ENCODE results near the gene DUSP22.
A peak's percentile ranks its signal among the peaks of the same experiment; 100 is the strongest.

DUSP22 gene

DNA sequence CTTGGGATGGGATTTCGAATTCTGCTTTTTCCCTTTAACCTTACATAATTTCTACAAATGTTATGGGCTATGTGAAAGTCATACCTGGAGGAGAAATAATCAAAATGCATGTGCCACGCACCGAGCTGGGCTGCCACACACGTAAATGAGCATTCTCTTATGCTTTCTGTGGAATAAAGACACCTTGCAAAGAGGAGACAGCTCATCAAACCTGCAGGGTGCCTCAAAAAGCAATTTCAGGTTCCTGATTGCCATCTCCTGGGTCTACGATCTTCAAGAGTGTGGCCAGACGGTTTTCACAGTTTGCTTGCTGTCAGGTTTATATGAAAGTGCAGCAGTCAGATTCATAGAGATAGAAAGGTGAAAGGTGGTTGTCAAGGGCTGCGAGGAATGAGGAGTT, 36.6 kb downstream of the DUSP22 start:
- Histone ChIP-seq H3K4me3 (ENCODE audit: low read length) (peak overlapping the region; percentile 32), H3K36me3 (replicated peaks; ENCODE audit: low read depth, low read length) (peaks cover 50% of the 10 kb centered on the region), H3K27me3 (ENCODE audit: low read depth, low read length) (peaks cover 9% of the 10 kb centered on the region; the same call in 1 of the 2 replicates), H3K79me2 (ENCODE audit: low read length) (peaks cover 68% of the 10 kb centered on the region), H3K9me3 (ENCODE audit: insufficient read depth, low read length) (no peaks in the 10 kb centered on the region), H3K4me2 (ENCODE audit: low read length) (peak overlapping the region; percentile 85), H3K9ac (ENCODE audit: low read length) (peak overlapping the region; percentile 9; the same call in 1 of the 2 replicates), H3K27ac (ENCODE audit: low read length) (peak overlapping the region; percentile 59), H3K4me1 (ENCODE audit: low read length) (peaks cover 70% of the 10 kb centered on the region), H4K20me1 (ENCODE audit: insufficient read depth, low read length) (peaks cover 90% of the 10 kb centered on the region), H2AFZ (ENCODE audit: low read depth, low read length) (no peak overlapping the region)
- TF ChIP-seq, protein P1, sequence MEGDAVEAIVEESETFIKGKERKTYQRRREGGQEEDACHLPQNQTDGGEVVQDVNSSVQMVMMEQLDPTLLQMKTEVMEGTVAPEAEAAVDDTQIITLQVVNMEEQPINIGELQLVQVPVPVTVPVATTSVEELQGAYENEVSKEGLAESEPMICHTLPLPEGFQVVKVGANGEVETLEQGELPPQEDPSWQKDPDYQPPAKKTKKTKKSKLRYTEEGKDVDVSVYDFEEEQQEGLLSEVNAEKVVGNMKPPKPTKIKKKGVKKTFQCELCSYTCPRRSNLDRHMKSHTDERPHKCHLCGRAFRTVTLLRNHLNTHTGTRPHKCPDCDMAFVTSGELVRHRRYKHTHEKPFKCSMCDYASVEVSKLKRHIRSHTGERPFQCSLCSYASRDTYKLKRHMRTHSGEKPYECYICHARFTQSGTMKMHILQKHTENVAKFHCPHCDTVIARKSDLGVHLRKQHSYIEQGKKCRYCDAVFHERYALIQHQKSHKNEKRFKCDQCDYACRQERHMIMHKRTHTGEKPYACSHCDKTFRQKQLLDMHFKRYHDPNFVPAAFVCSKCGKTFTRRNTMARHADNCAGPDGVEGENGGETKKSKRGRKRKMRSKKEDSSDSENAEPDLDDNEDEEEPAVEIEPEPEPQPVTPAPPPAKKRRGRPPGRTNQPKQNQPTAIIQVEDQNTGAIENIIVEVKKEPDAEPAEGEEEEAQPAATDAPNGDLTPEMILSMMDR (IDR thresholded peaks at IDR 0.05; ENCODE audit: low read depth, low read length): 0 out of 2 replicates have a peak, but pooled peaks have one; percentile 7
- TF ChIP-seq EZH2phosphoT487 (IDR thresholded peaks at IDR 0.05; ENCODE audit: low read depth): no peak

DNA sequence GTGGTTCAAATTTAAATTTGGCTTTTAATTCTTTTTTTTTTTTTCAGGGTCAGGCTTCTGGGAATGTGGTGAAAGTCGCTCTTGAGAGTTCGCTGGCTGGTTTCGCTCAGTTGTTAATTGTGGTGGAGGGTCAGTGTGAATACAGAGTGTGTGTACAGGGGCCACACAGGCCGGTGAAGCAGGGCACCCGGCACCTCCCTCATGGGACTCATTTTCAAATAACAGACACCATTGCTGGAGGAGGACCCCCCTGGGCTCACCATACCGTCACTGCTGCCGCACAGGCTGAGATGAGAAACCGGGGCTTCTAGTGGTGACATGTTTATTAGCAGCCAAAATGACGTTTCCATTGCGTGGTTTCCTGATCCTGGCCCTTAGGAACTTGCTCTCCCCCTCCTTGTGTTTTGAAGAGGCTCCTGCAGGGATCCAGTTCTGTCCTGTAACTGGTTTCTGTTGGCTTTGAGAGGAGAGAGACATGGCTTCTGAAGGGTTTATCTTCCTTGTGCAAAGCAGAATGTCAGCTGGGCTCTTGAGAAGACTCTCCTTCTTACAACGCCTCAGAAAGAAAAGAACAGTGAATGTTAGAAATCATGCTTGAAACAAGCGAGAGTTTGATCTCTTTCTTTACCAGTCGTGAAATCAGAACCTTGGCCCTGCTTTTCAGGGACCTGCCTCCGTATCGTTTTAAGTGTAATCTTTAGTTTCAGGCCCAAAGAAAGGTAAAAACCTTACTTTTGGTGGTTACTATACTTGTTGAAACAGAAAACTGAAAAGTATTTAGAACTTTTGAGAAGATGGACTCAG, 37.8 kb downstream of the DUSP22 start:
- TF ChIP-seq, protein P1 (IDR thresholded peaks at IDR 0.05; ENCODE audit: low read depth, low read length): 0 out of 2 replicates have a peak, but pooled peaks have one; percentile 8
- TF ChIP-seq EZH2phosphoT487 (IDR thresholded peaks at IDR 0.05; ENCODE audit: low read depth): no peak
- no peak overlapping the region for H2AFZ ChIP-seq (ENCODE audit: low read depth, low read length)
- H3K27ac ChIP-seq (ENCODE audit: low read length): no peak overlapping the region
- H3K9ac ChIP-seq (ENCODE audit: low read length): no peak overlapping the region
- peaks cover 63% of the 10 kb centered on the region for H3K79me2 ChIP-seq (ENCODE audit: low read length)
- H3K4me1 ChIP-seq (ENCODE audit: low read length): peaks cover 70% of the 10 kb centered on the region
- peak overlapping the region; percentile 59 for H3K4me2 ChIP-seq (ENCODE audit: low read length)
- H3K27me3 ChIP-seq (ENCODE audit: low read depth, low read length): peaks cover 9% of the 10 kb centered on the region; the same call in 1 of the 2 replicates
- H3K9me3 ChIP-seq (ENCODE audit: insufficient read depth, low read length): no peaks in the 10 kb centered on the region
- H3K36me3 ChIP-seq (replicated peaks; ENCODE audit: low read depth, low read length): peaks cover 51% of the 10 kb centered on the region
- H3K4me3 ChIP-seq (ENCODE audit: low read length): no peak overlapping the region
- H4K20me1 ChIP-seq (ENCODE audit: insufficient read depth, low read length): peaks cover 86% of the 10 kb centered on the region

DNA sequence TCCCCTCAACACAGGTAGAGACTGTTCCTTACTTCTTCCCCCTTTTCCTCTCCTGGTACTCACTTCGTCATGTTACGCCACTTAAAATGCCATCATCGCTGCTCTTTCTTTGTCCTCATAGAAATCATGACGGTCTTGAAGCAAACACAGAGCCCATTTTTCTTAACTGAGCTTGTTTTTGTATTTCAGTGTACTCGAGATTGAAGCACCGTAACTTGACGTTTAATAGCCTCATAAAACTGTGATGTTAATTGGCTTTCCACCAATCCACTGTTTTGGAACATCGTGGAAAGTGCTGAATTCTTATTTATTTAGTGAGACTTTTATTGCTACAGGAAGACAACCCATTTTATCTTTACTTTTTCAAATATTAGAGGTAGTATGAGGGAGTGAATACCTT, 38.7 kb downstream of the DUSP22 start:
- Histone ChIP-seq H3K4me2 (ENCODE audit: low read length) (peak overlapping the region; percentile 59), H3K36me3 (replicated peaks; ENCODE audit: low read depth, low read length) (peaks cover 53% of the 10 kb centered on the region), H3K27ac (ENCODE audit: low read length) (no peak overlapping the region), H3K9ac (ENCODE audit: low read length) (no peak overlapping the region), H3K9me3 (ENCODE audit: insufficient read depth, low read length) (no peaks in the 10 kb centered on the region), H3K4me3 (ENCODE audit: low read length) (0 out of 2 replicates have a peak overlapping the region, but pooled peaks have one; percentile 25), H3K27me3 (ENCODE audit: low read depth, low read length) (peaks cover 9% of the 10 kb centered on the region; the same call in 1 of the 2 replicates), H3K79me2 (ENCODE audit: low read length) (peaks cover 63% of the 10 kb centered on the region), H2AFZ (ENCODE audit: low read depth, low read length) (no peak overlapping the region), H3K4me1 (ENCODE audit: low read length) (peaks cover 73% of the 10 kb centered on the region), H4K20me1 (ENCODE audit: insufficient read depth, low read length) (peaks cover 93% of the 10 kb centered on the region)
- TF ChIP-seq, protein P1 (IDR thresholded peaks at IDR 0.05; ENCODE audit: low read depth, low read length): no peak
- TF ChIP-seq EZH2phosphoT487 (IDR thresholded peaks at IDR 0.05; ENCODE audit: low read depth): no peak
